SU-DHL-6 (cell line): ENCODE results near the gene RPH3AL.

ENCODE experiments used
- H2AFZ ChIP-seq: fragments of 200-600 bp; sonication (generic); 2 replicates; pipeline ENCODE4 v1.6.1; 2014; ENCODE audit warnings: low read depth, mild to moderate bottlenecking, moderate library complexity, mixed read lengths, antibody characterized with exemption, low read length; ENCODE audit not compliant: severe bottlenecking
- H3F3A ChIP-seq: fragments of 200-600 bp; shearing (Covaris generic); 2 replicates; pipeline ENCODE4 v1.6.0; 2016; ENCODE audit warnings: antibody characterized with exemption, mild to moderate bottlenecking; ENCODE audit not compliant: insufficient read depth
- H3K27ac ChIP-seq: fragments of 200-600 bp; sonication (generic); 2 replicates; pipeline ENCODE4 v1.5.1; 2016; ENCODE audit warnings: low read depth, mild to moderate bottlenecking, low read length, moderate library complexity, mixed read lengths
- H3K27me3 ChIP-seq: fragments of 200-600 bp; sonication (generic), shearing (Covaris generic); 2 replicates; pipeline ENCODE4 v1.6.0; 2014; ENCODE audit warnings: mild to moderate bottlenecking, low read length
- H3K36me3 ChIP-seq: fragments of 200-600 bp; sonication (generic); 2 replicates; pipeline ENCODE4 v1.6.1; 2014; ENCODE audit warnings: mild to moderate bottlenecking, low read length, mixed read lengths
- H3K4me2 ChIP-seq: fragments of 300-600, 200-600 bp; shearing (Covaris generic), sonication (generic); 2 replicates; pipeline ENCODE4 v1.6.0; 2014; ENCODE audit warnings: low read length, low read depth, mild to moderate bottlenecking; ENCODE audit not compliant: poor library complexity, severe bottlenecking
- H3K4me3 ChIP-seq: fragments of 200-600 bp; sonication (generic); 2 replicates; pipeline ENCODE4 v1.5.1; 2014; ENCODE audit warnings: antibody characterized with exemption, low read length, mild to moderate bottlenecking, mixed read lengths; ENCODE audit not compliant: insufficient read depth, poor library complexity, severe bottlenecking
- H3K79me2 ChIP-seq: fragments of 200-600 bp; sonication (generic); 2 replicates; pipeline ENCODE4 v1.6.1; 2014; ENCODE audit warnings: mild to moderate bottlenecking, low read length, moderate library complexity; ENCODE audit not compliant: insufficient read depth
- H3K9ac ChIP-seq: fragments of 200-600 bp; sonication (generic); 2 replicates; pipeline ENCODE4 v1.7.0; 2014; ENCODE audit warnings: mild to moderate bottlenecking, low read length
- H3K9me2 ChIP-seq: fragments of 200-600 bp; sonication (generic); replicated peaks from 2 replicates; pipeline ENCODE4 v1.6.1; 2014; ENCODE audit warnings: low read length; ENCODE audit not compliant: insufficient read depth
- H3K9me3 ChIP-seq: fragments of 200-600 bp; sonication (generic); 2 replicates; pipeline ENCODE4 v1.6.1; 2014; ENCODE audit warnings: low read length, mixed read lengths; ENCODE audit not compliant: insufficient read depth
- H4K20me1 ChIP-seq: fragments of 200-600 bp; sonication (generic); 2 replicates; pipeline ENCODE4 v1.6.1; 2014; ENCODE audit warnings: low read depth, mild to moderate bottlenecking, antibody characterized with exemption, low read length, moderate library complexity, mixed read lengths
- EZH2phosphoT487 ChIP-seq: fragments of 200-600 bp; sonication (generic), shearing (Covaris generic); conservative IDR thresholded peaks from 2 replicates; pipeline ENCODE4 v1.6.1; 2018; ENCODE audit warnings: mild to moderate bottlenecking, antibody characterized with exemption, low read length, moderate library complexity, mixed read lengths
- TF ChIP-seq, protein P1 (sequence below): fragments of 200-600 bp; sonication (generic); IDR thresholded peaks from one replicate; pipeline ENCODE4 v1.5.1; 2017; ENCODE audit warnings: antibody characterized with exemption, mild to moderate bottlenecking, low read length, moderate library complexity; ENCODE audit not compliant: insufficient read depth, poor library complexity, severe bottlenecking

RPH3AL gene

DNA sequence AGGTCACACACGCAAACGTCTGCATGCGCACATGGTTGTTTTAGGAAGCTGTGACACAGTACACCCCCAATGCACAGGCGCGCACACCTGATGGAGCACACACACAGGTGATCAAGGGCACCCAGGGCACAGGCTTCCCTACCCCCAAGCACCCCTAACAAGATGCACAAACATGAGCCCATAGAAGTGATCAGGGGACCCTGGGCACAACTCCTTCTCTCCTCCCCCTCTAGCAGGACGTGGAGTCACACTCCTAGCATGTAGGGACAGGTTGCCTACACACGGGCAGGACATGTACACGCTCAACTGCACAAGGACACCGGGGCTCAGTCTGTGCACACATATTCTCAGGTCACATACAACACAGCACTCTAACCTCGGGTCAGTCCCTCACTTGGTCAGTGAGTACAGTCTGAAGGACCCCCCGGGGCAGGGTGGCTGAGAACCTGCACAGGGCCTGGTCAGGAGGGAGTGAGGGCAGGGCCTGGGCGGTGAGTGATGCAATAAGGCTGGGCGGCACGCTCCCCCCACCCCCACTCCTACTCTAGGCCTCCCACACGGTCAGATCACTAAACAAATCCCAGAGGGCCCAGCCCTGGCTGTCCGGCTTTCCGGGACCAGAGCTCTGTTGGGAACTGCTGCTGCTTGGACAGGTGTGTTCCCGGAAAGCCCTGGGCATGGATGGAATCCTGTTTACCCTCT, 170.4 kb downstream of the RPH3AL start:
- Histone ChIP-seq H3K9ac (no peak overlapping the region), H2AFZ (no peak overlapping the region), H3K9me2 (no peaks in the 10 kb centered on the region), H3K4me2 (no peak overlapping the region), H3K36me3 (no peaks in the 10 kb centered on the region), H3K79me2 (no peaks in the 10 kb centered on the region), H3K27me3 (no peaks in the 10 kb centered on the region), H3F3A (no peaks in the 10 kb centered on the region), H3K4me3 (no peak overlapping the region), H4K20me1 (no peaks in the 10 kb centered on the region), H3K9me3 (no peaks in the 10 kb centered on the region), H3K27ac (no peak overlapping the region)
- TF ChIP-seq, protein P1, sequence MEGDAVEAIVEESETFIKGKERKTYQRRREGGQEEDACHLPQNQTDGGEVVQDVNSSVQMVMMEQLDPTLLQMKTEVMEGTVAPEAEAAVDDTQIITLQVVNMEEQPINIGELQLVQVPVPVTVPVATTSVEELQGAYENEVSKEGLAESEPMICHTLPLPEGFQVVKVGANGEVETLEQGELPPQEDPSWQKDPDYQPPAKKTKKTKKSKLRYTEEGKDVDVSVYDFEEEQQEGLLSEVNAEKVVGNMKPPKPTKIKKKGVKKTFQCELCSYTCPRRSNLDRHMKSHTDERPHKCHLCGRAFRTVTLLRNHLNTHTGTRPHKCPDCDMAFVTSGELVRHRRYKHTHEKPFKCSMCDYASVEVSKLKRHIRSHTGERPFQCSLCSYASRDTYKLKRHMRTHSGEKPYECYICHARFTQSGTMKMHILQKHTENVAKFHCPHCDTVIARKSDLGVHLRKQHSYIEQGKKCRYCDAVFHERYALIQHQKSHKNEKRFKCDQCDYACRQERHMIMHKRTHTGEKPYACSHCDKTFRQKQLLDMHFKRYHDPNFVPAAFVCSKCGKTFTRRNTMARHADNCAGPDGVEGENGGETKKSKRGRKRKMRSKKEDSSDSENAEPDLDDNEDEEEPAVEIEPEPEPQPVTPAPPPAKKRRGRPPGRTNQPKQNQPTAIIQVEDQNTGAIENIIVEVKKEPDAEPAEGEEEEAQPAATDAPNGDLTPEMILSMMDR, result no peak
- TF ChIP-seq EZH2phosphoT487, result no peak

DNA sequence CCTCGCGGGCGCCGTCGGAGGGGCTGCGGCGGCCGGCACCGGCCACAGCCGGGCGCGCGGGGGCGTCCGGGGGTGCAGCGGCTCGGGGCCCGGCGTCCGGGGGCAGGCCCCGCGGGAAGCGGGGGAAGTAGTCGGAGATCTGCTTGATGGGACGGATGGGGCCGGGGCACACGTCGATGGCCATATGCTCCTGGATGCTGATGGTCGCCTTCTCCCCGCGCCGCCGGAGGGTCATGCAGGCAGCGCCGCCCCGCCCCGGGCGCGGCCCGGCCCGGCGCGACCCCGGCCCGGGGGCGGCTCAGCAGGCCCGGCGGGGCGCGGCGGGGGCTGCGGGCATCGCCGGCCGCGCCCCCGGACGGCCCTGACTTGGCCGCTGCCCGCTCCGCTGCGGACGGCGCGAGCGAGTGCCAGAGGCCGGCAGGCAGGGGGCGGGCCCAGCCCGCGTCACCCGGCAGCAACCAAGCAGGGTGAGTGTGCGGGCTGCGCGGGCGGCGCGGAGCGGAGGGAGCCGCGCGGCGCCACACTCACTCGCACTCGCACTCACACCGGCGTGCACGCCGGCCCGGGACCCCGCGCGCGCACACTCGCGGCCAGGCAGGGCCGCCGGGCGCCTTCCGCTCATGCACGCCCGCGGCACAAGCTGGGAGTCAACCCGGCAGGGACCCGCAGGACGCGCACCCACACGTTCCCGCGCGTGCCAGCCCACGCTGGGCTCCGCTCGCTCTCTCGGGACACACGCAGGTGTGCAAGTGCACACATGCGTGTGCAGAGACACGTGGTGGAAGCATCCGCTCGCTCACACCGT, 171.2 kb downstream of the RPH3AL start, which contains the start of gene DOC2B:
DOC2B (minus strand) TSS at position 406 of the 805 bp plus-strand sequence; CDS start at position 235, 171 bp downstream.
- H3K27me3 ChIP-seq, result no peaks in the 10 kb centered on the region
- no peak within 1 kb of the TSS for H2AFZ ChIP-seq
- H3K9me2 ChIP-seq, result no peaks in the 10 kb centered on the region
- no peaks in the 10 kb centered on the region for H3K79me2 ChIP-seq
- H3K9me3 ChIP-seq, result no peaks in the 10 kb centered on the region
- H4K20me1 ChIP-seq, result no peaks in the 10 kb centered on the region
- H3K9ac ChIP-seq, result no peak within 1 kb of the TSS
- TF ChIP-seq, protein P1, result no peak
- no peak for TF ChIP-seq EZH2phosphoT487
- H3K4me2 ChIP-seq, result no peak within 1 kb of the TSS
- H3K27ac ChIP-seq, result no peak within 1 kb of the TSS
- H3K36me3 ChIP-seq, result no peaks in the 10 kb centered on the region
- H3F3A ChIP-seq, result no peaks in the 10 kb centered on the region
- no peak within 1 kb of the TSS for H3K4me3 ChIP-seq

DNA sequence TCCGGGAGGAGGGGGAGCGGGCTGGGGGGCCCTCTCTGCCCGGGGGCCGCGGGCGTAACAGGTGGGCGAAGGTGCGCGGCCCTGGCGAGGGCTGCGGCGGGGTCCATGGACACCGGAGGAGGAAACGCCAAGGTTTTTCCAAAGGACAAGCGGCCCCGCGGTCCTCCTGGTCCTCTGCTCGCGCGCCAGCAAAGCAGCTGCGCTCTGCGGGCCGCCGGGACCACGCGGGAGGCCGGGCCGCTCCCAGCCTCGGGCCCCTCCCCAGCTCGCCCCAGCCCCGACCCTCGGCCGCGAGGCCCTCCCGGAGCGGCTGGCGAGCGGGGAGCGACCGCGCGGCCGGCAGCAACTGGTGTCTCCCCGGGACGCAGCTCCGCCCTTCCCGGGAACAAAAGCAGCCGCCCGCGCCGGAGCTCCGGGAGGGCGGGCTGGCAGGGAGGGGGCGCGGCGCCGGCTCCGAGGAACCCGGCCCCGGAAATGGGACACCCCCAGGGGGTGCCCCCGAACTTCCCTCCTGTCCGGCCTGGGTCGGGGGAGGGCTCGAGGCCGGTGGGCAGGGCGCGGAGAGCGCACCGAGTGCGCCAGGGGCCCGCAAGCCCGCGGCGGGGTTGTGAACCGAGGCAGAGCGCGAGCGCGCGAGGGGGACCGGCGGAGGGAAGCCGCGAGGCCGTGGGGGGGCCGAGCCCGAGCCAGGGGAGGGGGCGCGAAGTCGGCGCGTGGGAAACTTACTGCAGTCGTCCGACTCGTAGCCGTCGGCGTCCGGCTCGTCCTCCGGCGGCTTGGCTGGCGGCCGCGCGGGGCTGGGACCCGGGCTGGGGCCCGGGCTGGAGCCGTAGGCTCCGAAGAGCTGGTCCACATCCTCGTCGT, 172.0 kb downstream of the RPH3AL start:
- Histone ChIP-seq H3K36me3 (no peaks in the 10 kb centered on the region), H4K20me1 (no peaks in the 10 kb centered on the region), H3K27ac (no peak overlapping the region), H3K27me3 (no peaks in the 10 kb centered on the region), H3K4me2 (no peak overlapping the region), H3K9me3 (no peaks in the 10 kb centered on the region), H3K79me2 (no peaks in the 10 kb centered on the region), H3K9me2 (no peaks in the 10 kb centered on the region), H3K4me3 (no peak overlapping the region), H3K9ac (no peak overlapping the region), H2AFZ (no peak overlapping the region), H3F3A (no peaks in the 10 kb centered on the region)
- TF ChIP-seq EZH2phosphoT487, result no peak
- TF ChIP-seq, protein P1, result no peak
